GM10248 (cell line): ENCODE results near the gene ADCY4.

Source experiments
- CTCF ChIA-PET: fragments of 300-600 bp; sonication (Branson Sonifier 250); formaldehyde crosslinking; extraction: SDS; loops from one replicate; lab custom pipeline; 2021; ENCODE audit warnings: antibody characterized with exemption; lab: Yijun Ruan, JAX
- POLR2A ChIA-PET: fragments of 350-650 bp; sonication (Branson Sonifier 250); formaldehyde crosslinking; extraction: SDS; loops from one replicate; lab custom pipeline; 2020; ENCODE audit warnings: antibody characterized with exemption; lab: Yijun Ruan, JAX
- DNase-seq: peaks from one replicate; pipeline ENCODE4 v3.0.0; 2012; ENCODE audit errors: extremely low spot score
- TF ChIP-seq, protein P1 (sequence below): IDR thresholded peaks from 2 replicates; pipeline ENCODE4 v1.5.1; 2012; ENCODE audit warnings: mild to moderate bottlenecking, low read depth; ENCODE audit errors: extremely low read depth, missing control alignments, control extremely low read depth

ADCY4 gene

DNA sequence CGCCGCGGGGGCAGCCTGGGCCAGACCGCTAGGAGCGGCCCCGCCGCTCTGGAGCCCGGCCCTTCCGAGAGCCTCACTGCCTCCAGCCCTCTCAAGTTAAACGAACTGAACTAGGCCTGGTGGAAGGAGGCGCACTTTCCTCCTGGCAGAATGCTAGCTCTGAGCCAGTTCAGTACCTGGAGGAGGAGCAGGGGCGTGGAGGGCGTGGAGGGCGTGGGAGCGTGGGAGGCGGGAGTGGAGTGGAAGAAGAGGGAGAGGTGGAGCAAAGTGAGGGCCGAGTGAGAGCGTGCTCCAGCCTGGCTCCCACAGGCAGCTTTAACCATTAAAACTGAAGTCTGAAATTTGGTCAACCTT is 18.3 kb downstream of the ADCY4 start:
- ChIA-PET POLR2A (no interaction called here), CTCF (interaction anchor here (1.7 kb wide), 2 partner anchors 9 to 115 kb away, joined by 6 to 12 read pairs; partner anchors contain the start of gene CIDEB)
- no peak for DNase-seq
- TF ChIP-seq, protein P1, sequence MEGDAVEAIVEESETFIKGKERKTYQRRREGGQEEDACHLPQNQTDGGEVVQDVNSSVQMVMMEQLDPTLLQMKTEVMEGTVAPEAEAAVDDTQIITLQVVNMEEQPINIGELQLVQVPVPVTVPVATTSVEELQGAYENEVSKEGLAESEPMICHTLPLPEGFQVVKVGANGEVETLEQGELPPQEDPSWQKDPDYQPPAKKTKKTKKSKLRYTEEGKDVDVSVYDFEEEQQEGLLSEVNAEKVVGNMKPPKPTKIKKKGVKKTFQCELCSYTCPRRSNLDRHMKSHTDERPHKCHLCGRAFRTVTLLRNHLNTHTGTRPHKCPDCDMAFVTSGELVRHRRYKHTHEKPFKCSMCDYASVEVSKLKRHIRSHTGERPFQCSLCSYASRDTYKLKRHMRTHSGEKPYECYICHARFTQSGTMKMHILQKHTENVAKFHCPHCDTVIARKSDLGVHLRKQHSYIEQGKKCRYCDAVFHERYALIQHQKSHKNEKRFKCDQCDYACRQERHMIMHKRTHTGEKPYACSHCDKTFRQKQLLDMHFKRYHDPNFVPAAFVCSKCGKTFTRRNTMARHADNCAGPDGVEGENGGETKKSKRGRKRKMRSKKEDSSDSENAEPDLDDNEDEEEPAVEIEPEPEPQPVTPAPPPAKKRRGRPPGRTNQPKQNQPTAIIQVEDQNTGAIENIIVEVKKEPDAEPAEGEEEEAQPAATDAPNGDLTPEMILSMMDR: no peak

- CTCF ChIA-PET: interaction anchor here (1.7 kb wide), 2 partner anchors 8 to 116 kb away, joined by 6 to 12 read pairs; partner anchors contain the start of gene CIDEB
- no peak for DNase-seq
- POLR2A ChIA-PET: no interaction called here
- TF ChIP-seq, protein P1: no peak
Observed at GRCh38 chr14:24315807-24316596, 18.9 kb downstream of the ADCY4 start.

DNA sequence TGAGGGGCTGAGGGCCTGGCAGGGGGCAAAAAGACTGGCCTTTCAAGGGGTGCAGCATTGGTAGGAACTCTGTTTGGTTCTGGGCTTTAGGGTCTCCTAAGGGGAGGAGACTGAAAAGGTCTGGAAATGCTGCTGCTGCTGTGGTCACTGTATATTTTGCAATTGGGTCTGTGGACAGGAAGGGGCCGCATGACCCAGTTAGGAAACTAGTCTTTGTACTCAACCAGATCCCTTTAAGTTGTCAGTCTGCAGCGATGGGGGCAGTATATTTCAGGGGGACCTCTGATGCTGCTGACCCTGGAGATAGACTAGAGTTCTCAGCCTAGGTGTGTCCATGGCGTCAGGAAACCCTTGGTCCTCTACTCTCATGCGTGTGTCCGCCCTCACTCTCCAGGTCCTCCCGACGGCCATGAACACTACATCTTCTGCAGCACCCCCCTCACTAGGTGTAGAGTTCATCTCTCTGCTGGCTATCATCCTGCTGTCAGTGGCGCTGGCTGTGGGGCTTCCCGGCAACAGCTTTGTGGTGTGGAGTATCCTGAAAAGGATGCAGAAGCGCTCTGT is 19.5 kb downstream of the ADCY4 start:
- ChIA-PET POLR2A (no interaction called here), CTCF (interaction anchor here (1.7 to 10.4 kb wide), 4 partner anchors 8 to 207 kb away, joined by 5 to 114 read pairs (median 9); partner anchors contain the start of genes CBLN3, CIDEB and KHNYN)

GRCh38 chr14:24314377-24315193 is 20.3 kb downstream of the ADCY4 start:
- ChIA-PET POLR2A (no interaction called here), CTCF (interaction anchor here (0.8 to 10.4 kb wide), 5 partner anchors 10 to 206 kb away, joined by 3 to 151 read pairs (median 5); partner anchors contain the start of genes CBLN3, DHRS1, KHNYN and NOP9)
- no peak for DNase-seq
- TF ChIP-seq, protein P1: no peak

More for the DNA sequence above, 19.5 kb downstream of the ADCY4 start:
- TF ChIP-seq, protein P1: no peak
- DNase-seq: no peak

- TF ChIP-seq, protein P1: no peak
- no peak for DNase-seq
- ChIA-PET CTCF (interaction anchor here (0.8 to 10.4 kb wide), 5 partner anchors 11 to 205 kb away, joined by 3 to 151 read pairs (median 5); partner anchors contain the start of genes CBLN3, DHRS1, KHNYN and NOP9), POLR2A (no interaction called here)
Observed at GRCh38 chr14:24313913-24314312, 21.0 kb downstream of the ADCY4 start.

DNA sequence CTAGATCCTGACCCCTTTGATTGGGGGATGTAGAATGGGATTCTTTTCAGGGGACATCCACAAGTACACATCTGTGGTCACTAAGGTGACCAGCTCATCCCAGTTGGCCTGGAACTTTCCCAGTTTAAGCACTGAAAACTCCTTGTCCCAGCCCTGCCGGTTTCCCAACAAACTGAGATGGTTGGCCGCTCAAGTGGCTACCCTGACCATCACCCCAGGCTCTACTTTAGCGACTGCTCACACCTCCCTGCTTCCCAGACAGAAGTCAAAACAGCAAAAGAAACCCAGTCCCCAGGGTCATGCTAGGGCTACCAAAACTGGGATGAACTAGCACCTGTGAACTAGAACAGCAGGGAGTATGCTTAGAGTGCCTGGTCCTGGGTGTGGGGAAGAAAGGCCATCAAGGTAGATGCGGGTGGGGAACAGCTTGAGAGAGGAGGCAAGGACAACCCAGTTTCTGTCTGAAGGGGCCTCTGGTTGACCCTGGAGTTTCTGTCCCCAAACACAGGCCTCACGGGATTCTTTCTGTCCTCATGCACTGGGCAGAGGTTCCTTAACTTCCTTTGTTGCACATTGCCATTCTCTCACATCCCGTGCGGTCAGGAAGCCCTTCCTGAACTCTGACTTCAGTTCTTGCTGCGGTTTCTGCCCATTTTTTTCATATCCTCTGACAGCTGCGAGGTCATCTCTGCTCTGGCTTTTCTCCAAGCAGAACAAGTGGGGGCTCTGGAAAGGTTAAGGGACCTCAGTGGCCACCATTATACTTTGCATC is 21.9 kb downstream of the ADCY4 start:
- CTCF ChIA-PET: interaction anchor here (0.8 to 10.4 kb wide), 6 partner anchors 14 to 120 kb away, joined by 3 to 155 read pairs (median 93); partner anchors contain the start of genes ADCY4, CBLN3, DHRS1 and KHNYN
- DNase-seq: no peak
- TF ChIP-seq, protein P1: no peak

More for the DNA sequence above, 21.9 kb downstream of the ADCY4 start:
- POLR2A ChIA-PET: no interaction called here
